Endometrial microvascular endothelial cells (primary cell): Measurements from ENCODE around the gene PRR30. TPM values are rescaled to one million over a fixed set of nuclear protein-coding genes. Genes with fewer than 3 reads are reported as not detected.

ENCODE experiments used
- in situ Hi-C: cut with HindIII; loops from 2 replicates; pipeline ENCODE4 v1.10.0; 2017; ENCODE audit warnings: low sequenced_read_pairs, low pct_unique_long_range_greater_than_20kb; ENCODE audit errors: inconsistent ontology term
- total RNA-seq: library from RNA; depleted of rRNA; stranded (reverse); fragments of >200 nt; gene quantifications from one replicate; pipeline ENCODE4 v1.2.3, GENCODE V29; 2015; ENCODE audit errors: inconsistent ontology term

Gene PRR30
- total RNA-seq, 1 donor from 2014 or later, result not detected

DNA sequence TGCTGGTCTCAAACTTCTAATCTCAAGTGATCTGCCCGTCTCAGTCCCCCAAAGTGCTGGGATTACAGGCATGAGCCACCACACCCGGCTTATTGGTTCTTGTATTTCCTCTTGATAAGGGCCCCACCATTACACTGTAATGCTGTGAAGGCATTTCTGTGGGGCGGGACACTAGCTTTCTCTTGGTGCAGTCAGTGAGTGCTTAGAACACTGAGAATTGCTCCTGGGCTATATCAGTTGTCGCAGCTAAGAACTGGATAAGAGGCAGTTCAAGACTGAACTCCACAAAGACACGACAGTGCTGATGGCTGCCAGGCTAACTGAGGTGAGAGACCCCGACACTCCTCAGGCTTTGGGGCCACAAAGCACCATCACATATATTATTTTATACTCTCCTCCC lies 50.6 kb downstream of the PRR30 start:
- in situ Hi-C loops, result no loop called here

DNA sequence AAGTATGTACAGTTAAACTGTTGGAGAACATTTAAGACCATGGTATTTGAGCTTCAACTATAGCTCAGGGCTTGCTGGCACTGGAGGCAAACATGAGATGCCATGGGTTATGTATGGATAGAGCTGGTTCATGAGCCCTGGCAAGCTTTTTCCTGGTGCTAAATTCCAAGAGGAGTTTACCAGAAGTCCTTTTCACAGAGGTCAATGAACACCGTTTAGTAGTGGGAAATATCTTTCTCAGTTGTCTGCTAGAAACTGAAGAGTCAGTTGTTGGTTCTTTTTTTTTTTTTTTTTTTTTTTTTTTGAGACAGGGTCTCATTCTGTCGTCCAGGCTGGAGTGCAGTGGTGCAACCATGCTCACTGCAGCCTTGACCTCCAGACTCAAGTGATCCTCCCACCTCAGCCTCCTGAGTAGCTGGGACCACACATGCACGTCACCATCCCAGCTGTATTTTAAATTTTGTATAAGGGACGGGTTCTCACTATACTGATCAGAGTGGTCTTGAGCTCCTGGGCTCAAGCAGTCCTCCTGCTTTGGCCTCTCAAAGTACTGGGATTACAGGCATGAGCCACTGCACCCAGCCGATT lies 51.3 kb downstream of the PRR30 start:
- in situ Hi-C loops, result no loop called here

Other genes starting within 250 kb of the PRR30 start
- gene MAPRE3, start 168.8 kb downstream of the PRR30 start, total RNA-seq, result 2.6 TPM
- gene TMEM214, start 106.4 kb downstream of the PRR30 start, total RNA-seq, result 50.4 TPM
- gene AGBL5, start 87.7 kb downstream of the PRR30 start, total RNA-seq, result 13.2 TPM
- gene OST4, start 67.8 kb downstream of the PRR30 start, total RNA-seq, result 378 TPM
- 1.5 TPM for gene EMILIN1, start 60.8 kb downstream of the PRR30 start, total RNA-seq
- gene KHK, start 52.6 kb downstream of the PRR30 start, total RNA-seq, result 4.6 TPM
- gene CGREF1, start 20.3 kb downstream of the PRR30 start, total RNA-seq, result not detected
- gene ABHD1, start 15.6 kb downstream of the PRR30 start, total RNA-seq, result not detected
- gene PREB, start 4.8 kb downstream of the PRR30 start, total RNA-seq, result 59.5 TPM
- not detected for gene TCF23, start 9.6 kb upstream of the PRR30 start, total RNA-seq
- 134 TPM for gene ATRAID, start 72.6 kb upstream of the PRR30 start, total RNA-seq
- gene SLC5A6, start 72.9 kb upstream of the PRR30 start, total RNA-seq, result 80.6 TPM
- 82.7 TPM for gene CAD, start 78.0 kb upstream of the PRR30 start, total RNA-seq
- 8.2 TPM for gene SLC30A3, start 123.6 kb upstream of the PRR30 start, total RNA-seq
- gene DNAJC5G, start 136.0 kb upstream of the PRR30 start, total RNA-seq, result not detected
- 0.56 TPM for gene TRIM54, start 143.0 kb upstream of the PRR30 start, total RNA-seq
- not detected for gene UCN, start 169.0 kb upstream of the PRR30 start, total RNA-seq
- 115 TPM for gene MPV17, start 183.7 kb upstream of the PRR30 start, total RNA-seq
- 43.2 TPM for gene GTF3C2, start 217.4 kb upstream of the PRR30 start, total RNA-seq
- 63.6 TPM for gene EIF2B4, start 230.9 kb upstream of the PRR30 start, total RNA-seq
- gene SNX17, start 231.2 kb upstream of the PRR30 start, total RNA-seq, result 163 TPM
- gene ZNF513, start 241.3 kb upstream of the PRR30 start, total RNA-seq, result 4.4 TPM